Mesothelial cell of epicardium (in vitro differentiated cells): ENCODE results near the gene ABCC6. TPM values are rescaled to one million over a fixed set of nuclear protein-coding genes. Genes with fewer than 3 reads are reported as not detected.

Source experiments
- DNase-seq, 2 experiments: peaks; one replicate each; pipeline ENCODE4 v3.0.0; 2021; ENCODE audit warnings: low spot score in 2 of 2; ENCODE audit not compliant: unreplicated experiment in 2 of 2
- H3K27ac Mint-ChIP-seq: 2 replicates; pipeline ENCODE4 v1.8.0; 2021; ENCODE audit warnings: mixed read lengths
- H3K27me3 Mint-ChIP-seq: 2 replicates; pipeline ENCODE4 v1.8.0; 2021; ENCODE audit warnings: low read depth, mixed read lengths
- H3K36me3 Mint-ChIP-seq: 2 replicates; pipeline ENCODE4 v1.8.0; 2021; ENCODE audit warnings: mixed read lengths
- H3K4me1 Mint-ChIP-seq: 2 replicates; pipeline ENCODE4 v1.8.0; 2021; ENCODE audit warnings: mixed read lengths
- H3K4me3 Mint-ChIP-seq: 2 replicates; pipeline ENCODE4 v1.8.0; 2021; ENCODE audit warnings: mild to moderate bottlenecking, moderate library complexity, mixed read lengths
- H3K9me3 Mint-ChIP-seq: 2 replicates; pipeline ENCODE4 v1.8.0; 2021; ENCODE audit warnings: mixed read lengths
- total RNA-seq: library from RNA; stranded (reverse); gene quantifications from 3 replicates; pipeline ENCODE4 v1.2.1, GENCODE V29; 2021
- TF ChIP-seq, protein P1 (sequence below): fragments of 200-600 bp; sonication (generic); IDR thresholded peaks from one replicate; pipeline ENCODE4 v1.5.0; 2021; ENCODE audit warnings: antibody characterized with exemption; ENCODE audit not compliant: unreplicated experiment

Gene ABCC6
- total RNA-seq, 1 donor from 2014 or later = 3.2 TPM

- TF ChIP-seq, protein P1, sequence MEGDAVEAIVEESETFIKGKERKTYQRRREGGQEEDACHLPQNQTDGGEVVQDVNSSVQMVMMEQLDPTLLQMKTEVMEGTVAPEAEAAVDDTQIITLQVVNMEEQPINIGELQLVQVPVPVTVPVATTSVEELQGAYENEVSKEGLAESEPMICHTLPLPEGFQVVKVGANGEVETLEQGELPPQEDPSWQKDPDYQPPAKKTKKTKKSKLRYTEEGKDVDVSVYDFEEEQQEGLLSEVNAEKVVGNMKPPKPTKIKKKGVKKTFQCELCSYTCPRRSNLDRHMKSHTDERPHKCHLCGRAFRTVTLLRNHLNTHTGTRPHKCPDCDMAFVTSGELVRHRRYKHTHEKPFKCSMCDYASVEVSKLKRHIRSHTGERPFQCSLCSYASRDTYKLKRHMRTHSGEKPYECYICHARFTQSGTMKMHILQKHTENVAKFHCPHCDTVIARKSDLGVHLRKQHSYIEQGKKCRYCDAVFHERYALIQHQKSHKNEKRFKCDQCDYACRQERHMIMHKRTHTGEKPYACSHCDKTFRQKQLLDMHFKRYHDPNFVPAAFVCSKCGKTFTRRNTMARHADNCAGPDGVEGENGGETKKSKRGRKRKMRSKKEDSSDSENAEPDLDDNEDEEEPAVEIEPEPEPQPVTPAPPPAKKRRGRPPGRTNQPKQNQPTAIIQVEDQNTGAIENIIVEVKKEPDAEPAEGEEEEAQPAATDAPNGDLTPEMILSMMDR = no peak
- Mint-ChIP-seq H3K27me3 (no peaks in the 10 kb centered on the region), H3K9me3 (peaks cover 13% of the 10 kb centered on the region), H3K27ac (no peak overlapping the region), H3K4me1 (no peaks in the 10 kb centered on the region), H3K4me3 (no peak overlapping the region), H3K36me3 (no peaks in the 10 kb centered on the region)
- DNase-seq = no peak
These were observed 44.7 kb downstream of the ABCC6 start for GRCh38 chr16:16178455-16179162.

- DNase-seq = no peak
- H3K27me3 Mint-ChIP-seq = no peaks in the 10 kb centered on the region
- TF ChIP-seq, protein P1 = no peak
- no peak overlapping the region for H3K27ac Mint-ChIP-seq
- no peaks in the 10 kb centered on the region for H3K36me3 Mint-ChIP-seq
- H3K9me3 Mint-ChIP-seq = peaks cover 13% of the 10 kb centered on the region
- H3K4me3 Mint-ChIP-seq = no peak overlapping the region
- no peaks in the 10 kb centered on the region for H3K4me1 Mint-ChIP-seq
These were observed 47.0 kb downstream of the ABCC6 start for GRCh38 chr16:16176328-16176727.

- Mint-ChIP-seq H3K36me3 (no peaks in the 10 kb centered on the region), H3K27me3 (no peaks in the 10 kb centered on the region), H3K4me3 (no peak overlapping the region), H3K4me1 (no peaks in the 10 kb centered on the region), H3K27ac (no peak overlapping the region), H3K9me3 (peaks cover 13% of the 10 kb centered on the region)
- DNase-seq = no peak
- TF ChIP-seq, protein P1 = no peak
These were observed 48.0 kb downstream of the ABCC6 start for GRCh38 chr16:16175296-16175695.

GRCh38 chr16:16172991-16173390 is 50.3 kb downstream of the ABCC6 start:
- Mint-ChIP-seq H3K36me3 (no peaks in the 10 kb centered on the region), H3K4me1 (no peaks in the 10 kb centered on the region), H3K9me3 (peaks cover 9% of the 10 kb centered on the region), H3K27ac (no peak overlapping the region), H3K4me3 (no peak overlapping the region), H3K27me3 (no peaks in the 10 kb centered on the region)
- TF ChIP-seq, protein P1 = no peak
- DNase-seq = no peak

DNA sequence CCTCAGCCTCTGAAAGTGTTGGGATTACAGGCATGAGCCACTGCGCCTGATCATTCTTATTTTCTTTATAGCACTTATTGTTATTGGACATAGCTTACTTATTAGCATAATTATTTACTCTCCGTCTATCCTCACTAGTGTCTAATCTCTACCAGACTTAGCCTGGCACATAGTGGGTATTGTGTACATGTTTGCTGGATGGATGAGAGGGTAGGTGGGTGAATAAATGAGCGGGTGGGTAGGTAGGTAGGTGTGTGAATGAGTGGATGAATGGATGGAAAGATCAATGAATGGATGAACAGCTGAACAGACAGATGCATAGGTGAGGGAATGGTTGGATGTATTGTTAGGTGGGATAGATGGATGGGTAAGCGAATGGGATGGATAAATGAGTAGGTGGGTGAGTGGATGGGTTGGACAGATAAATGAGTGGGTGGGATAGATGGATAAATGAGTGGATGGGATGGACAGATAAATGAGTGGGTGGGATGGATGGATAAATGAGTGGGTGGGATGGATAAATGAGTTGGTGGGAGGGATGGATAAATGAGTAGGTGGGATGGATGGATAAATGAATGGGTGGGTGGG is 51.9 kb downstream of the ABCC6 start:
- TF ChIP-seq, protein P1 = no peak
- no peak for DNase-seq
- Mint-ChIP-seq H3K36me3 (no peaks in the 10 kb centered on the region), H3K4me3 (no peak overlapping the region), H3K9me3 (peaks cover 7% of the 10 kb centered on the region), H3K27me3 (no peaks in the 10 kb centered on the region), H3K27ac (no peak overlapping the region), H3K4me1 (no peaks in the 10 kb centered on the region)
